DOHH2 (cell line): Measurements from ENCODE around the gene IER2.

Source experiments
- EZH2phosphoT487 ChIP-seq: fragments of 200-600 bp; sonication (generic); IDR thresholded peaks from 2 replicates; pipeline ENCODE4 v1.6.1; 2017; ENCODE audit warnings: borderline replicate concordance, mild to moderate bottlenecking, antibody characterized with exemption, low read length, moderate library complexity, mixed read lengths
- TF ChIP-seq, protein P1 (sequence below): fragments of 200-600 bp; sonication (generic); IDR thresholded peaks from one replicate; pipeline ENCODE4 v1.5.1; 2014; ENCODE audit warnings: antibody characterized with exemption, mild to moderate bottlenecking, low read depth, low read length; ENCODE audit not compliant: poor library complexity, severe bottlenecking

DNA sequence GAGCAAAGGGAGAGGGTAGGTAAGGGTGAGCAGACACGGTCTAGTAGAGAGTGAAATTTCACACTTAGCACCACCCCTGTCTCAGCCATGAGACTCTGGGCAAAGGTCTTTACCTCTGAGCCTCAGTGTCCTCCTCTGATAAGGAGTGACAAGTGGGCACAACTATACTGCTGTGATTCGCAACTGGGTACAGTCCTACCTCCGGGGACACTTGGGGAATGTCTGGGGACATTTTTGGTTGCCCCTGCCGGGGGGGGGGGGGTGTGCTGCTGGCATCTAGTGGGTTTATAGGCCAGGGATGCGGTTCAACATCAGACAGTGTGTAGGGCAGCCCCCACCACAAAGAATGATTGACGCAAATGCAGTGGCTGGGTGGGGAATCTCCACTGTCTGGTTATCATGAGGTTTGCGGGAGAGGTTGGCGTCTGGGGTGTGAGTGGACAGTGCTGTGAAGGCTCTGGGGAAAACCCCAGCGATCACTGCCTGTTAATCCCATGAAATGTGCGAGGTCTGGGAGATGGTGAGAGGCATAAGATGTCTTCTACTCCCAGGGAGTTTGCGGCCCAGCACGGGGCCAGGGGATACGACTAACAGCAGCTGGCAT lies 27.8 kb upstream of the IER2 start:
- TF ChIP-seq, protein P1, sequence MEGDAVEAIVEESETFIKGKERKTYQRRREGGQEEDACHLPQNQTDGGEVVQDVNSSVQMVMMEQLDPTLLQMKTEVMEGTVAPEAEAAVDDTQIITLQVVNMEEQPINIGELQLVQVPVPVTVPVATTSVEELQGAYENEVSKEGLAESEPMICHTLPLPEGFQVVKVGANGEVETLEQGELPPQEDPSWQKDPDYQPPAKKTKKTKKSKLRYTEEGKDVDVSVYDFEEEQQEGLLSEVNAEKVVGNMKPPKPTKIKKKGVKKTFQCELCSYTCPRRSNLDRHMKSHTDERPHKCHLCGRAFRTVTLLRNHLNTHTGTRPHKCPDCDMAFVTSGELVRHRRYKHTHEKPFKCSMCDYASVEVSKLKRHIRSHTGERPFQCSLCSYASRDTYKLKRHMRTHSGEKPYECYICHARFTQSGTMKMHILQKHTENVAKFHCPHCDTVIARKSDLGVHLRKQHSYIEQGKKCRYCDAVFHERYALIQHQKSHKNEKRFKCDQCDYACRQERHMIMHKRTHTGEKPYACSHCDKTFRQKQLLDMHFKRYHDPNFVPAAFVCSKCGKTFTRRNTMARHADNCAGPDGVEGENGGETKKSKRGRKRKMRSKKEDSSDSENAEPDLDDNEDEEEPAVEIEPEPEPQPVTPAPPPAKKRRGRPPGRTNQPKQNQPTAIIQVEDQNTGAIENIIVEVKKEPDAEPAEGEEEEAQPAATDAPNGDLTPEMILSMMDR = no peak
- no peak for TF ChIP-seq EZH2phosphoT487
